Measurements from ENCODE around the gene SMIM10. TPM values are rescaled to one million over a fixed set of nuclear protein-coding genes. Genes with fewer than 3 reads are reported as not detected.
"Not testable (repeated sequence)": the region's sequence is repeated elsewhere in the genome, so short reads cannot be mapped to it uniquely, and the experiment has no call there.

SMIM10 gene
- 7.1 and 8.0 TPM in 2 replicates for total RNA-seq

- peak within 1 kb of the TSS; percentile 71 for H3K4me3 ChIP-seq (ENCODE audit: insufficient read depth, low read length)
- DNase-seq (ENCODE audit: insufficient read length, low spot score, missing footprints) = peak; percentile 83
- no peaks in the 10 kb centered on the region for H4K20me1 ChIP-seq (ENCODE audit: insufficient read depth, low read length)
- no peak for TF ChIP-seq CTCF (IDR thresholded peaks at IDR 0.05; ENCODE audit: extremely low read depth, low read depth, low read length)
- peak within 1 kb of the TSS; percentile 73 for H2AFZ ChIP-seq (ENCODE audit: low read length)
- H3K4me1 ChIP-seq (ENCODE audit: insufficient read depth, low read length) = no peaks in the 10 kb centered on the region
- H3K36me3 ChIP-seq (ENCODE audit: insufficient read depth, low read length) = no peaks in the 10 kb centered on the region
- peak within 1 kb of the TSS; percentile 84 for H3K4me2 ChIP-seq (ENCODE audit: insufficient read depth, low read length)
- H3K27ac ChIP-seq (ENCODE audit: low read depth, low read length) = peak within 1 kb of the TSS; percentile 40
- no peaks in the 10 kb centered on the region for H3K27me3 ChIP-seq (ENCODE audit: insufficient read depth, low read length)
- no peaks in the 10 kb centered on the region for H3K79me2 ChIP-seq (ENCODE audit: insufficient read depth, low read length)
- no peaks in the 10 kb centered on the region for H3K9me3 ChIP-seq (ENCODE audit: low read depth, low read length)
Measured at GRCh38 chrX:134990801-134991481, at the start of gene SMIM10. Gene SMIM10, plus strand, starts transcription at chrX:134990991. Its CDS starts 105 bp downstream, at chrX:134991096.

GRCh38 chrX:134946364-134946763 is 44.4 kb upstream of the SMIM10 start:
- not testable (repeated sequence) for H3K4me1 ChIP-seq (ENCODE audit: insufficient read depth, low read length); H3K27ac ChIP-seq (ENCODE audit: low read depth, low read length); H3K4me2 ChIP-seq (ENCODE audit: insufficient read depth, low read length); H2AFZ ChIP-seq (ENCODE audit: low read length); H3K4me3 ChIP-seq (ENCODE audit: insufficient read depth, low read length); H4K20me1 ChIP-seq (ENCODE audit: insufficient read depth, low read length); H3K9me3 ChIP-seq (ENCODE audit: low read depth, low read length); H3K79me2 ChIP-seq (ENCODE audit: insufficient read depth, low read length); H3K27me3 ChIP-seq (ENCODE audit: insufficient read depth, low read length); DNase-seq (ENCODE audit: insufficient read length, low spot score, missing footprints); H3K36me3 ChIP-seq (ENCODE audit: insufficient read depth, low read length)

- H3K27ac ChIP-seq (ENCODE audit: low read depth, low read length) = peak overlapping the region; percentile 69
- H3K9me3 ChIP-seq (ENCODE audit: low read depth, low read length) = no peaks in the 10 kb centered on the region
- peaks cover 8% of the 10 kb centered on the region for H3K4me1 ChIP-seq (ENCODE audit: insufficient read depth, low read length)
- H3K4me3 ChIP-seq (ENCODE audit: insufficient read depth, low read length) = no peak overlapping the region
- no peak for DNase-seq (ENCODE audit: insufficient read length, low spot score, missing footprints)
- no peak for TF ChIP-seq CTCF (IDR thresholded peaks at IDR 0.05; ENCODE audit: extremely low read depth, low read depth, low read length)
- H3K36me3 ChIP-seq (ENCODE audit: insufficient read depth, low read length) = no peaks in the 10 kb centered on the region
- H3K79me2 ChIP-seq (ENCODE audit: insufficient read depth, low read length) = no peaks in the 10 kb centered on the region
- no peak overlapping the region for H3K4me2 ChIP-seq (ENCODE audit: insufficient read depth, low read length)
- H4K20me1 ChIP-seq (ENCODE audit: insufficient read depth, low read length) = no peaks in the 10 kb centered on the region
- H3K27me3 ChIP-seq (ENCODE audit: insufficient read depth, low read length) = no peaks in the 10 kb centered on the region
- H2AFZ ChIP-seq (ENCODE audit: low read length) = no peak overlapping the region
Measured at GRCh38 chrX:134948333-134949241, 42.2 kb upstream of the SMIM10 start.

- Histone ChIP-seq H4K20me1 (ENCODE audit: insufficient read depth, low read length) (no peaks in the 10 kb centered on the region), H3K79me2 (ENCODE audit: insufficient read depth, low read length) (no peaks in the 10 kb centered on the region), H3K27ac (ENCODE audit: low read depth, low read length) (peak overlapping the region; percentile 69), H3K4me3 (ENCODE audit: insufficient read depth, low read length) (no peak overlapping the region), H3K4me1 (ENCODE audit: insufficient read depth, low read length) (peaks cover 8% of the 10 kb centered on the region), H3K4me2 (ENCODE audit: insufficient read depth, low read length) (no peak overlapping the region), H3K9me3 (ENCODE audit: low read depth, low read length) (no peaks in the 10 kb centered on the region), H3K36me3 (ENCODE audit: insufficient read depth, low read length) (no peaks in the 10 kb centered on the region), H2AFZ (ENCODE audit: low read length) (no peak overlapping the region), H3K27me3 (ENCODE audit: insufficient read depth, low read length) (no peaks in the 10 kb centered on the region)
- no peak for TF ChIP-seq CTCF (IDR thresholded peaks at IDR 0.05; ENCODE audit: extremely low read depth, low read depth, low read length)
- DNase-seq (ENCODE audit: insufficient read length, low spot score, missing footprints) = peak; percentile 85
Measured at GRCh38 chrX:134949271-134949670, 41.5 kb upstream of the SMIM10 start.

Data from osteoblast (primary cell).